ENCODE results near the gene HS6ST2.
A peak's percentile ranks its signal among the peaks of the same experiment; 100 is the strongest.

HS6ST2 gene

GRCh38 chrX:132908891-132909290 lies 49.5 kb downstream of the HS6ST2 start:
- POLR2A ChIA-PET, result interaction anchor here (0.8 kb wide), 1 partner anchor 32 kb away, joined by 3 read pairs; no protein-coding TSS in a partner anchor
- CTCF ChIA-PET, result interaction anchor here (0.6 to 1.5 kb wide), 5 partner anchors 16 to 1082 kb away, joined by 3 to 5 read pairs (median 4); no protein-coding TSS in a partner anchor
- H3K27ac ChIP-seq (ENCODE audit: extremely low read depth, low read depth, low read length), result peak overlapping the region; percentile 24; the same call in 1 of the 2 replicates
- H3K4me3 ChIP-seq (ENCODE audit: low read depth, low read length), result no peak overlapping the region
- H3K9me3 ChIP-seq (ENCODE audit: control insufficient read depth, insufficient read depth, low read depth, low read length), result no peaks in the 10 kb centered on the region; the same call in 1 of the 2 replicates
- TF ChIP-seq, protein P1, sequence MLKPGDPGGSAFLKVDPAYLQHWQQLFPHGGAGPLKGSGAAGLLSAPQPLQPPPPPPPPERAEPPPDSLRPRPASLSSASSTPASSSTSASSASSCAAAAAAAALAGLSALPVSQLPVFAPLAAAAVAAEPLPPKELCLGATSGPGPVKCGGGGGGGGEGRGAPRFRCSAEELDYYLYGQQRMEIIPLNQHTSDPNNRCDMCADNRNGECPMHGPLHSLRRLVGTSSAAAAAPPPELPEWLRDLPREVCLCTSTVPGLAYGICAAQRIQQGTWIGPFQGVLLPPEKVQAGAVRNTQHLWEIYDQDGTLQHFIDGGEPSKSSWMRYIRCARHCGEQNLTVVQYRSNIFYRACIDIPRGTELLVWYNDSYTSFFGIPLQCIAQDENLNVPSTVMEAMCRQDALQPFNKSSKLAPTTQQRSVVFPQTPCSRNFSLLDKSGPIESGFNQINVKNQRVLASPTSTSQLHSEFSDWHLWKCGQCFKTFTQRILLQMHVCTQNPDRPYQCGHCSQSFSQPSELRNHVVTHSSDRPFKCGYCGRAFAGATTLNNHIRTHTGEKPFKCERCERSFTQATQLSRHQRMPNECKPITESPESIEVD (tag by site-specific recombination; IDR thresholded peaks at IDR 0.05), result peak; percentile 43
- peak; percentile 78 for TF ChIP-seq ZIC2 (tag by site-specific recombination; IDR thresholded peaks at IDR 0.05)
- 0 out of 2 replicates have a peak, but pooled peaks have one; percentile 12 for TF ChIP-seq FEZF1 (tag by site-specific recombination; IDR thresholded peaks at IDR 0.05)
- TF ChIP-seq ZBTB48 (tag by site-specific recombination; IDR thresholded peaks at IDR 0.05), result no peak
- TF ChIP-seq ZNF449 (tag by site-specific recombination; IDR thresholded peaks at IDR 0.05), result no peak
- no peak for TF ChIP-seq ZNF121 (tag by site-specific recombination; IDR thresholded peaks at IDR 0.05)
- no peak for TF ChIP-seq ZNF585B (tag by site-specific recombination; IDR thresholded peaks at IDR 0.05)
- no peak for TF ChIP-seq ZNF16 (tag by site-specific recombination; IDR thresholded peaks at IDR 0.05; ENCODE audit: low read depth)
- H3K36me3 ChIP-seq (ENCODE audit: control insufficient read depth in 2 of 2, insufficient read depth in 1 of 2, low read length in 2 of 2), result no peaks in the 10 kb centered on the region
- H3K4me1 ChIP-seq (ENCODE audit: control insufficient read depth, insufficient read depth, low read length), result peaks cover 7% of the 10 kb centered on the region; the same call in 1 of the 2 replicates

- CTCF ChIA-PET, result no interaction called here
Measured at GRCh38 chrX:132900633-132901293, 57.7 kb downstream of the HS6ST2 start.

DNA sequence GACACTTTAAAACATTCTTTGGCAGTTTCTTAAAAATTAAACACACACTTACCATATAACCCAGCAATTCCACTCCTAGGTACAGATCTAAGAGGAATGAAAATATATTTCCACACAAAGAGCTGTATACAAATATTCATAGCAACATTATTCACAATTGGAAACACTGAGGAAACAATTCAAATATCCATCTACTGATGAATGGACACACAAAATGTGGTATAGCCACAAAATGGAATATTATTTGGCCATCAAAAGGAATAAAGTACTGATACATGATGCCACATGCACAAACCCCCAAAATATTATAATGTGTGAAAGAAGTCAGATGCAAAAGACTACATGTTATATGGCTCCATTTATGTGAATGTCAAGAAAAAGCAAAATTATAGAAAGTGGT lies 70.9 kb downstream of the HS6ST2 start:
- CTCF ChIA-PET, result interaction anchor here (0.7 kb wide), 1 partner anchor 327 kb away, joined by 3 read pairs; no protein-coding TSS in a partner anchor
- no peak overlapping the region for H3K27ac ChIP-seq (ENCODE audit: extremely low read depth, low read depth, low read length)
- H3K4me1 ChIP-seq (ENCODE audit: control insufficient read depth, insufficient read depth, low read length), result no peaks in the 10 kb centered on the region
- no peak overlapping the region for H3K4me3 ChIP-seq (ENCODE audit: low read depth, low read length)
- POLR2A ChIA-PET, result no interaction called here
- H3K9me3 ChIP-seq (ENCODE audit: control insufficient read depth, insufficient read depth, low read depth, low read length), result no peaks in the 10 kb centered on the region; the same call in 1 of the 2 replicates
- no peaks in the 10 kb centered on the region for H3K36me3 ChIP-seq (ENCODE audit: control insufficient read depth in 2 of 2, insufficient read depth in 1 of 2, low read length in 2 of 2)
- no peak for TF ChIP-seq ZNF433 (tag by site-specific recombination; IDR thresholded peaks at IDR 0.05; ENCODE audit: low read depth)
- TF ChIP-seq ZNF140 (tag by site-specific recombination; IDR thresholded peaks at IDR 0.05), result 0 out of 2 replicates have a peak, but pooled peaks have one; percentile 38
- TF ChIP-seq ZNF146 (tag by site-specific recombination; IDR thresholded peaks at IDR 0.05), result peak; percentile 79
- TF ChIP-seq, protein P2, sequence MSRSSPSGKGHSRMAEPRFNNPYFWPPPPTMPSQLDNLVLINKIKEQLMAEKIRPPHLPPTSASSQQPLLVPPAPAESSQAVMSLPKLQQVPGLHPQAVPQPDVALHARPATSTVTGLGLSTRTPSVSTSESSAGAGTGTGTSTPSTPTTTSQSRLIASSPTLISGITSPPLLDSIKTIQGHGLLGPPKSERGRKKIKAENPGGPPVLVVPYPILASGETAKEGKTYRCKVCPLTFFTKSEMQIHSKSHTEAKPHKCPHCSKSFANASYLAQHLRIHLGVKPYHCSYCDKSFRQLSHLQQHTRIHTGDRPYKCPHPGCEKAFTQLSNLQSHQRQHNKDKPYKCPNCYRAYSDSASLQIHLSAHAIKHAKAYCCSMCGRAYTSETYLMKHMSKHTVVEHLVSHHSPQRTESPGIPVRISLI (tag by site-specific recombination; IDR thresholded peaks at IDR 0.05), result no peak

More at GRCh38 chrX:132900633-132901293, 57.7 kb downstream of the HS6ST2 start:
- no peaks in the 10 kb centered on the region for H3K36me3 ChIP-seq (ENCODE audit: control insufficient read depth in 2 of 2, insufficient read depth in 1 of 2, low read length in 2 of 2)
- POLR2A ChIA-PET, result no interaction called here
- no peak overlapping the region for H3K27ac ChIP-seq (ENCODE audit: extremely low read depth, low read depth, low read length)
- no peak for TF ChIP-seq ZNF266 (tag by site-specific recombination; IDR thresholded peaks at IDR 0.05; ENCODE audit: low read depth)
- TF ChIP-seq PRDM1 (tag by site-specific recombination; IDR thresholded peaks at IDR 0.05), result 0 out of 2 replicates have a peak, but pooled peaks have one; percentile 11
- no peak overlapping the region for H3K4me3 ChIP-seq (ENCODE audit: low read depth, low read length)
- no peaks in the 10 kb centered on the region for H3K4me1 ChIP-seq (ENCODE audit: control insufficient read depth, insufficient read depth, low read length)
- H3K9me3 ChIP-seq (ENCODE audit: control insufficient read depth, insufficient read depth, low read depth, low read length), result no peaks in the 10 kb centered on the region
